ENCODE measurements around the gene KNCN.

The KNCN gene

DNA sequence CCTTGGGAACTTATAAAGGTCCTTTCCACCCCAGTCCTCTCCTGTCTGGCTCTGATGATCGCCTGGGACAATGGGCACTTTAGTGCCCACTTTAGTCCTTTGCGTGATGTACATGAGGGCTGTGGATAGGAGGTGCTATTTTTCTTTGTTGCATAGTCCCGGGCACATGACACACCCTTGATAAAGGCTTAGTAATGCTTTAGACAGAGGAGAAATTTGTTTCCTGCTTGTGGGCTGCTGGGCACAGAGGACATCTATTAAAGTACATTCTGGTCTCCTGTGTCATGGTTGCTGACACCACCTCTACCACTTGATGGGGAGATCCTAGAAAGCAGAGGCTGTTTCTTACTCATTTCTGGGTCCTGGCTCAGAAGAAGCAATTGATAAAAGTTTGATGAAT lies 5.4 kb upstream of the KNCN start:
- no peak overlapping the region for H3K9ac ChIP-seq (ENCODE audit: low read depth, low read length)

DNA sequence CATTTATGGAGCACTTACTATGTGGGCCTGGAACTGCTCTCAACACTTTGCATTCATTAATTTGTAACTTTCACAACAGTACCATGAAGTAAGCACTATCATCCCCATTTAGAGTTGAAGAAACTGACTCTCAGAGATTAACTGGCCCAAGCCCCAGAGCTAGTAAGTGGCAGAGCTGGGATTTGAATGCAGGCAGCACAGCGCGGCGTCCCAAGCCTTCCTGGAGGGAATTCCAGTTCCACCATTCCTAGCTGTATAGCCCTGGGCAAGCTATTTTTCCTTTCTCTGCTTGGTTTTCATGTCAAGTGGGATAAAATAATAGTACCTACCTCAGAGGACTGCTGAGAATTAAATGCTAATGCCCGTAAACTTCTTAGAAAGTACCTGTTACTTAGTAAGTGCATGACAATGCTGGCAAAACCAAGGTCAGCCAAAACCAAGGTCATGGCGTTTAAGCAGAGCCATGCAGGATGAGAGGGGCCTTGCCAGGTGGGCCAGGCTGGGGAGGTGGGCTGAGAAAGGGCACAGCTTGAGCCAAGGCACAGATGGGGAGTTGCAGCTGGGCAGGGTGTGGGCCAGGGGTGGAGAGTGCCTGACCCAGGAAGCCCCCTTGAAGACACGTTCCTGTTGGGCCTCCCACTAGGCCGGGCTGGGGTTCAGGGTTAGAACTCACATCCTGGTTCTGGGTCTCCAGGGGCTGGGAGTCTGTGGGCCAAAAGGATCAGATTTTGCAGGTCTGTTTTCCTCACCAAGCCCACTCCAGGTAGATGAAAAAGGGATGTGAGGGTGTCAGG lies 4.6 kb upstream of the KNCN start:
- H3K9me3 ChIP-seq (ENCODE audit: control insufficient read depth, insufficient read depth, low read length), result no peaks in the 10 kb centered on the region
- H3K36me3 ChIP-seq (ENCODE audit: insufficient read depth, low read length), result no peaks in the 10 kb centered on the region
- no peak overlapping the region for H3K9ac ChIP-seq (ENCODE audit: low read depth, low read length)
- H3K4me1 ChIP-seq (ENCODE audit: insufficient read depth, low read length), result peaks cover 14% of the 10 kb centered on the region; the same call in 1 of the 2 replicates

More for the DNA sequence above, 5.4 kb upstream of the KNCN start:
- Histone ChIP-seq H3K4me1 (ENCODE audit: insufficient read depth, low read length) (peaks cover 14% of the 10 kb centered on the region; the same call in 1 of the 2 replicates), H3K9me3 (ENCODE audit: control insufficient read depth, insufficient read depth, low read length) (no peaks in the 10 kb centered on the region), H3K36me3 (ENCODE audit: insufficient read depth, low read length) (no peaks in the 10 kb centered on the region)

DNA sequence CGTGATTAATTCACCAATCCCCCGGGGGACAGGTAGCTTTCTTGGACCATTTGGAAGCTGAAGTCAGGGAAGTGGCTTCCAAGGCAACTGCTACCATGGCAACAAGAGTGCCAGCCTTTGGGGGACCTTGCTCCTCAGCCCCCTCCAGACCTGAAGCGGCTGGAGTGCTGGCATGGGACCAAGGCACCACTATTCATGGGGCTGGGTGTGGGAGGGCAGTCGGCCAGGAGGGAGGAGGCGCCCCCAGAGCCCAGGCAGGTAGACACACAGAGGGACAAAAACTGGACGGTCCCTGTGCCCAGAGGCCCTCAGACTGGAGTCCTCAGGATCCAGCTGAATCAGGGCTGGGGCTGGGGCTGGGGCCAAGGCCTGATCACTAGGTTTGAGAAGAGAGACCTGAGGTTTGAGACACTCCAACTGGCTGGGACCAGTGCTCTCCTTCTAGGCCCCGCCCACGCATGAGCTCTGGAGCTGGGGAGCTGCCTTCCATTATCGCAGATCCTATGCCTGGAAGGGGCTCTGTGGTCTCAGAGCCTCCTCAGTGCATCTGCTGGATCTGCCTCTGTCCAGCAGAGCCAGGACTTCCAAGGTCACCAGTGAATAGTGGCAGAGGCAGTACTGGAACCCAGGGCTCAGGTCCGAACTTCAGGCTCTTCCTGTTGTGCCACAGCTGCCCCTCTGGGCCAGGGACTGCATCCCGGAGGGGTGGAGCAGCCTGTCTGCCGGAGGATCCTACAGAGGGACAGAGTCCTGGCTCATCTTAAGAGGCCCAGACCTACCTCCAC lies 3.3 kb upstream of the KNCN start:
- Histone ChIP-seq H3K9me3 (ENCODE audit: control insufficient read depth, insufficient read depth, low read length) (no peaks in the 10 kb centered on the region), H3K36me3 (ENCODE audit: insufficient read depth, low read length) (no peaks in the 10 kb centered on the region), H3K4me1 (ENCODE audit: insufficient read depth, low read length) (peaks cover 14% of the 10 kb centered on the region; the same call in 1 of the 2 replicates), H3K9ac (ENCODE audit: low read depth, low read length) (no peak overlapping the region)

DNA sequence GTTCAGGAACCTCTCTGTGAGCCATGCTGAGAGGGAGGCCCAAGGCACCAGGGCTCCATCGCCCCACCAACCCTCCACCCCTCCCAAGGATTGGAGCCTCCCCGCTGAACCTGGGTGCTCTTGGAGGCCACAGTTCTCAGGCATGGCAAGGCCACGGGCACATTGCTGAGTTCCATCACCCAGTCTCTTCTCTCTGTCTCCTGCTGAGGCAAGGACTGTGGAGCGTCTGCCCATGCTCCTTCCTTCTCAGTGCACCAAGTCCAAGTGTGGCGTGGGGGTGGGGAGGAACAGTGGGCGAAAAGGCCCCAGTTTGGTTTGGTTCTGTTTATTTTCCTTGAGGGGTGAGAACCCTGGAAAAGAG lies 2.8 kb upstream of the KNCN start:
- H3K9ac ChIP-seq (ENCODE audit: low read depth, low read length), result no peak overlapping the region
- no peaks in the 10 kb centered on the region for H3K36me3 ChIP-seq (ENCODE audit: insufficient read depth, low read length)
- no peaks in the 10 kb centered on the region for H3K9me3 ChIP-seq (ENCODE audit: control insufficient read depth, insufficient read depth, low read length)
- peaks cover 14% of the 10 kb centered on the region; the same call in 1 of the 2 replicates for H3K4me1 ChIP-seq (ENCODE audit: insufficient read depth, low read length)

DNA sequence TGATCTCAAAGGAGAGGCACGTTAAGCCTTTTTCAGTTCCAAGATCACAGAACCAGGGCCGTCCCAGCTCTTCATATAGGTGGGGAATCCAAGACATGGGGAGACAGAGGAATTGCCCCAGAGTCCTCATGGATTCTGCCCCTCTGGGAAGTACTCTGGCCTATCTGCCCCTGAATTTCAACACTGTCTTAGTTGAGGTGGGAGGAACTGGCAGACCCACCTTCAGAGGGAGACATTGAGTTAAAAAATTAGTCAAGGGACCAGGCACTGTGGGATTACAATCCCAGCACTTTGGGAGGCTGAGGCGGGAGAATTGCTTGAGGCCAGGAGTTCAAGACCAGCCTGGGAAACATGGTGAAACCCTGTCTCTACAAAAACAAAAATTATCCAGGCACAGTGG lies 2.1 kb upstream of the KNCN start:
- Histone ChIP-seq H3K4me1 (ENCODE audit: insufficient read depth, low read length) (peaks cover 12% of the 10 kb centered on the region; the same call in 1 of the 2 replicates), H3K9ac (ENCODE audit: low read depth, low read length) (no peak overlapping the region), H3K9me3 (ENCODE audit: control insufficient read depth, insufficient read depth, low read length) (no peaks in the 10 kb centered on the region), H3K36me3 (ENCODE audit: insufficient read depth, low read length) (no peaks in the 10 kb centered on the region)

DNA sequence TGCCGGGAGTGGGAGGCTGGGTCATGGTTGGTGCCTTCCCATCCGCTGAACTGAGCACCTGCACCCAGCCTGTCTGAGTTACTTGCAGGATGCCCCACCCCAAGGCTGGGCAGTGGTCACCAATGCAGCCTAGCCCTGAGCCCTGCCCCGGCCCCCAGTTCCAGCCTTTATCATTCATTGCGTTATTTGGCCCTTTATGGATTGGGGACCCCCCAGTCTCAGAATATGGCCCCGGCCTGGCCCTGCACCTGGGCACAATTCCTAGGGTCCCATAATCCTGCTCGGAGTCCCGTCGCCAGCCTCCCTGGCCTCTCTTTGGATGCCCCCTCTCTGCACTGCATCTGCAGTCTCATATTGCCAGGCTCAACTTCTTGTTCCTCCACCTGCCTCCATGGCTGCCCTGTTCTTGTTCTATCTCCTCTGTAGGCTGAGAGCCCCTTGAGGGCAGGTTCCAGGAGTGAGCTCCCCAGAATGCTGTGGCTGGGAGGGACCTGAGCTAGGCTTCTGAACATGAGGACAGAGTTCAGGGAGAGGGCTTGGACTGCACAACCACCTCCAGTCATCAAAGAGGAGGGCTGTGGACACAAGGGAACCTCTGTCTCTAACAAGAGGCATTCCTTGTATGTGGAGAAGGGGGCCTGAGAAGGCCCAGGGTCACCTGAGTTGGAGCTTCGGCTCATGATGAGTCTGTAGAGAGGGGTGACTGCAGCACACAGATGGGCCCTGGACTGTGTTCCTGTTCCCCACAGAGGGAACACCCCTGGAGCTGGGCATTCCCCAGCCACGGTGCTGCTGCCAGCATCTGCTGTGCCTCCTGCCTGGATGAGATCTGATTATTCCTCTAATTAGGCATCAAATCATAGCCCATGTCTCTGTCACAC lies 1.1 kb upstream of the KNCN start:
- Histone ChIP-seq H3K9ac (ENCODE audit: low read depth, low read length) (no peak overlapping the region), H3K9me3 (ENCODE audit: control insufficient read depth, insufficient read depth, low read length) (no peaks in the 10 kb centered on the region), H3K36me3 (ENCODE audit: insufficient read depth, low read length) (no peaks in the 10 kb centered on the region), H3K4me1 (ENCODE audit: insufficient read depth, low read length) (peaks cover 3% of the 10 kb centered on the region; the same call in 1 of the 2 replicates)

DNA sequence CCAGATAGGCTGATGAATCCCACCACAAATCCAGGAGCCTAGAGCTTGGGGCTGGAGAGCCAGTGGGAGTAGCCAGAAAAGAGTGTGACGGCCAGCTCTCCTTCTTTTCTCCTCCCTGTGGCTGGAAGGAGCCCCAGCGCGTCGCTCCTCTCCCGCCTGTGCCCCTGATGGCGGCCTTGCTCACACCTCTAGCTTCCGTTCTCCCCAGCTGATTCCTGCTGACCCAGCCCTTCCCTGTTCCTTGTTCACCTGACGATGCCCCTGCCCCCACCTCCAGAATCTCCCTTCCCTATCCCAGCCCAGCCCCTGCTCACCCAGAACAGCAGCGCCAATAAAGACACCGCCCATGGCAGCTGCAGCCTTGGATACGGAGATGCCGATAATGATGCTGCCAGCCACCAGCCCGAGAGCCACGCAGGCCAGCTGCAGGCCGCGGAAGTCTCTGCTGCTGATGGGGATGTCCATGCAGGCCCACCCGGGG lies 656 bp downstream of the KNCN start:
- Histone ChIP-seq H3K36me3 (ENCODE audit: insufficient read depth, low read length) (no peaks in the 10 kb centered on the region), H3K9me3 (ENCODE audit: control insufficient read depth, insufficient read depth, low read length) (no peaks in the 10 kb centered on the region), H3K9ac (ENCODE audit: low read depth, low read length) (no peak overlapping the region), H3K4me1 (ENCODE audit: insufficient read depth, low read length) (no peaks in the 10 kb centered on the region; the same call in 1 of the 2 replicates)

DNA sequence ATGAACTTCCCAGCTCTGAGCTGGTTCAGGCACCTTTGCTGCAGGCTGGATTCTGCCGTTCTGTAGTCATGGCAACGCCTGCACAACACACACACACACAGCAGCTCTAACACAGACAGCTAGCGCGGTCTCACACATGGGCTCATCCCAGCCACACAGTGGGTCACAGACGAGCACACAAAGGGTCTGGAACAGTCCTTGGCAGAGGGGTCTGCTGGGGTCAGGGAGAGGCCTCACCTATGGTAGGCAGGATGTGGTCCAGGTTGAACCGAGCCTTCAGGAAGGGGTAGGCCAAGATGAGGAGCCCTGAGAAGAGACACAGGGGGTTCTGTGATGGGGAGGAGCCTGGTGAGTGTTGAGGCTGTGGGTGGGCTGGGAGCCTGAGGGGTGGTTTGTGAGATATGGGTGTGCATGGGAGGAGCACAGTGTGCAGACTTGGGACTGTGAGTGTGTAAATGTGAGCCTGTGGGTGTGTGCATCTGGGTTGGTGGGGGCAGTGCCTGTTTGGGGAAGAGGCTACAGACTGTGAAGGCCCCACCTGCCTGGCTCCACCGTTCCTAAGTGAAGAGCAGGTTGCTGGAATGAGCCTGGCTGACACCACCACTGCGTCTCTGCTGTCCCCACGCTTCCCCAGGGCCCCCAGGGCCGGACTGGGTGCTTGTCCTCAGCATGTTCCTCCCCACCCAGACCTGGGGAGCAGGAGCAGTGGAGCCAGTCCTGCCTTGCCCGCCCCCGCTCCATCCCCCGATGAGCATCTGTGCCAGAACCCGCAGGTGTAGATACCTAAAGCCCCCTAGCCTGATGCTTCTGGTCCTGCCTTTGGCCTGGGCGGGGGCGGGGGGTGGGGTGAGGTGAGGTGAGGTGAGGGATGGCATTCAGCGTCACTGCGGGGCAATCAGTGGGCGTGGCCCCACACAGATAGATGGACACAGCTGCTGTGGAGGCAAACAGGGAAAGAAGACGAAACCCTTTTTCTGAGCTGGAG lies 1.5 kb downstream of the KNCN start:
- Histone ChIP-seq H3K9ac (ENCODE audit: low read depth, low read length) (no peak overlapping the region), H3K36me3 (ENCODE audit: insufficient read depth, low read length) (no peaks in the 10 kb centered on the region), H3K9me3 (ENCODE audit: control insufficient read depth, insufficient read depth, low read length) (no peaks in the 10 kb centered on the region), H3K4me1 (ENCODE audit: insufficient read depth, low read length) (peaks cover 1% of the 10 kb centered on the region)

DNA sequence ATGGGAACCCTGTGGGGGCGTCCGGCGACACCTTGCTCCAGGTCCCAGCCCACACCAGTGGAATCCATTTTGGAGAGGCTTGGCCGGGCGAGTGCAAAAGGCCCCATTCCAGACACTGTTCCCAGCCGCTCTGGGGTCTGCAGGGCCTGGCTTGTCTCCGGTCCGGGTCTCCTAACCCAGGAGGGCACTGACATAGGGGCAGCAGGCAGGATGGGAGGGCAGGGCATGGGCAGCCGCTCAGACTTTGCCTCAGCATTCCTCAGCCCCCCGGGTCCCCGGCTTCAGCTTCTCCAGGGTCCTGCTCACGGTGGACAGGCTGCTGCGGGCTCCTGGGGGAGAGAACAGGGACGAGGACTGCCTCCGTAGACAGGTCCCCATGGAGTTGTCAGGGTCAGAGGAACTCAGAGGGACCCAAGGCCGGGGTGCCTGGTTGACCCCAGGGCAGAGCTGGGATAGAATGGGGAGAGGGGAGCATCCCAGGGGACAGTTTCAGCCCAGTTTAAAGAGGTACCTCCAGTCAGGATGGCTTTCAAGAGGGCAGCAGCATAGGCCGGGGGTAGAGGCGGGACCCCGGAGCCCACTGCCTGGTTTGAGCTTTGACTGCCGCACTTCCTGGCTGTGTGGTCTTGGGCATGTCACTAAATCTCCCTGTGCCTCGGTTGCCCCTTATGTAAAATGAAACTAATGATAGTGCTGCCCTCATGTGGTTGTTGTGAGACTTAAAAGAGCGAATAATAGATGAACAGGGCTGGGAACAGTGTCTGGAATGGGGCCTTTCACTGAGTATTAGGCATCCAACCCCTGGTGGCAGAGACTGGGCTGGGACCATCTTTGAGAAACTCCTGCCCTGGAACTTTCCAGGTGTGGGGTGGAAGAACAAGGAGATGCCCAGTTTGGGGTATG lies 3.7 kb downstream of the KNCN start:
- no peaks in the 10 kb centered on the region for H3K9me3 ChIP-seq (ENCODE audit: control insufficient read depth, insufficient read depth, low read length)
- no peaks in the 10 kb centered on the region for H3K36me3 ChIP-seq (ENCODE audit: insufficient read depth, low read length)
- H3K9ac ChIP-seq (ENCODE audit: low read depth, low read length), result no peak overlapping the region
- H3K4me1 ChIP-seq (ENCODE audit: insufficient read depth, low read length), result peaks cover 6% of the 10 kb centered on the region; the same call in 1 of the 2 replicates

DNA sequence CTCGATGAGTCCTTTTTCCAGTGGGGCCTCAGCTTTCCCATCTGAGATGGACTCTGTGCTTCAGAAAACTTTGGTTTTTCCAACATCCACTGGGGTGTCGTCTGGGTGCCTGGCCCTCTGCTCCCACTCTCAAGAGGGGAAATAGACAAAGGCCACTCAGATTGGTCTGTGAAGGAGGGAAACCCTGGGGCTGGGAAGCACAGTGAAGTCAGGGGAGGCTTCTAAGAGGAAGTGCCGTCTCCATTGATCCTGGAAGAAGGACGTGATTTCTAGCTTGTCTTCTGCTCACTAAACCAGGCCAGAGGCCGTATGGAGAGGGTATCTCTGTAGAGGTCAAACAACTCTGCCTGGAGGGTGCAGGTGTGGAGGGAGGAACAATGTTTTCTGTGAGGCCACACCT lies 5.2 kb downstream of the KNCN start:
- no peaks in the 10 kb centered on the region for H3K9me3 ChIP-seq (ENCODE audit: control insufficient read depth, insufficient read depth, low read length)
- no peak overlapping the region for H3K9ac ChIP-seq (ENCODE audit: low read depth, low read length)
- H3K4me1 ChIP-seq (ENCODE audit: insufficient read depth, low read length), result peaks cover 6% of the 10 kb centered on the region; the same call in 1 of the 2 replicates
- no peaks in the 10 kb centered on the region for H3K36me3 ChIP-seq (ENCODE audit: insufficient read depth, low read length)

DNA sequence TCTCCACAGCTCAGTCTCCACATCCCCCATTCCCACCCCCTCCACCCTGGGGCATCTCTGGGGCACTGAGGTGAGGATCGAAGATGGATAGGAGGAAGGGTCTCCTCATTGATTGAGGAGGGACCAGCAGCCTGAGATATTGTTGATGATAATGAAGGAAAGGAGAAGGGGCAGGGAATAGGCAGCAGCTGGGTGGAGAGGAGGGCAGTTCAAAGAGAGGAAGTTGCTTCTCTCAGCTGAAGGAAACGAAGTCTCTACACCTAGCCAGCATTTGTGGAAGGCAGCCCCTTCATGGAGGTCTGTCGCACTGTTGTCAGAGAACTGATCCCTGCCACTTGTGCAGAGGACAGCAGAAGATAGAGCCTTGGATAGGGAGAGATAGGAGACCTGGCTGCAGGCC lies 5.7 kb downstream of the KNCN start:
- no peaks in the 10 kb centered on the region for H3K9me3 ChIP-seq (ENCODE audit: control insufficient read depth, insufficient read depth, low read length)
- H3K4me1 ChIP-seq (ENCODE audit: insufficient read depth, low read length), result peaks cover 6% of the 10 kb centered on the region; the same call in 1 of the 2 replicates
- no peaks in the 10 kb centered on the region for H3K36me3 ChIP-seq (ENCODE audit: insufficient read depth, low read length)
- no peak overlapping the region for H3K9ac ChIP-seq (ENCODE audit: low read depth, low read length)

DNA sequence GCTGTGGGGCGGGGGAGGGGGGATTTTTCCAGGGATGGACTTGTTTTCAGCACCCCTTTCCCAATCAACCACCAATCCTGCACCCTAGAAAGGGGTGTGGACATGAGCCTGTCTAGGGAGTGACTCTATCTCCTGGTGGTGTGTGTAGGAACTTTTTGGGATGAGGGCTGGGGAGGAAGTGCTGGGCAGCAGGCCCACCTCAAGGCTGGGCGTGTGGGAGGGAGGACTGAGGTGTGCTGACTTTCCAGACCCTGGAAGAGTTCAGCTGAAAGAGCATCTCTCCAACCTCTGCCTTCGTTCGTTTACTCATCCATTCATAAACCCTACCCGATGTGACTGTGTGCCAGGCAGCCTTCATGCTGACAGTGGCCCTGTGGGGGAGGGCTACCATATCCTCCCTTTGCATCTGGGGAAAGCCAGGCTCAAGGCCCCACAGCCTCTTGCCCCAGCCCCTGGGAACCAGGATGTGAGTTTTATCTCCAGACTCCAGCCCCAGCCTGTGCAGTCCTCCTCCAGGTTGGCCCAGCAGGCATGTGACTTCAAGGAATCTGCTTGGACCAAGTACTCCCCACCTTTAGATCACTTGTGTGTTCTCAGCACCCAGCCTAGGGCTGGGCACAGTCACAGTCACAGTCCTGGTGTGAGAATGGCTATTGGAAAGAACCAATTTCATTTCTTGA lies 6.7 kb downstream of the KNCN start:
- Histone ChIP-seq H3K4me1 (ENCODE audit: insufficient read depth, low read length) (peaks cover 6% of the 10 kb centered on the region; the same call in 1 of the 2 replicates), H3K36me3 (ENCODE audit: insufficient read depth, low read length) (no peaks in the 10 kb centered on the region), H3K9ac (ENCODE audit: low read depth, low read length) (peak overlapping the region; percentile 57; the same call in 1 of the 2 replicates), H3K9me3 (ENCODE audit: control insufficient read depth, insufficient read depth, low read length) (no peaks in the 10 kb centered on the region)

Data from ES-I3 (cell line).